ENCODE results near the gene KCNS1.

- TF ChIP-seq CBX2 (IDR thresholded peaks at IDR 0.05; ENCODE audit: borderline replicate concordance, low read depth) (no peak), POLR2A (IDR thresholded peaks at IDR 0.05; ENCODE audit: low read length) (no peak), CTCF (IDR thresholded peaks at IDR 0.05) (no peak), MAX (IDR thresholded peaks at IDR 0.05) (no peak), RAD21 (conservative IDR thresholded peaks at IDR 0.05 in 1 of 2, IDR thresholded peaks at IDR 0.05 in 1 of 2) (no peak), REST (IDR thresholded peaks at IDR 0.05) (no peak), CEBPB (IDR thresholded peaks at IDR 0.05) (no peak), FOSL2 (IDR thresholded peaks at IDR 0.05) (no peak), FOSL2 (CRISPR knock-in tag; IDR thresholded peaks at IDR 0.05) (no peak)
Measured at GRCh38 chr20:45149062-45149461, 48.1 kb upstream of the KCNS1 start.

All from A549 (cell line).